GM04503 (cell line): ENCODE results near the gene SRCAP.

Source experiments
- DNase-seq: peaks from one replicate; pipeline ENCODE4 v3.0.0-alpha.2; 2012; ENCODE audit warnings: low read depth

The SRCAP gene

GRCh38 chr16:30777591-30778297 is 78.8 kb downstream of the SRCAP start:
- DNase-seq: no peak

- no peak for DNase-seq
These were observed 79.7 kb downstream of the SRCAP start for GRCh38 chr16:30778549-30779244.

GRCh38 chr16:30779596-30779995 is 80.6 kb downstream of the SRCAP start:
- DNase-seq: no peak

GRCh38 chr16:30780021-30780420 is 81.0 kb downstream of the SRCAP start:
- no peak for DNase-seq

- no peak for DNase-seq
These were observed 81.6 kb downstream of the SRCAP start for GRCh38 chr16:30780549-30780948.

- no peak for DNase-seq
These were observed 83.7 kb downstream of the SRCAP start for GRCh38 chr16:30782486-30783279.

- DNase-seq: no peak
These were observed 84.5 kb downstream of the SRCAP start for GRCh38 chr16:30783280-30784109.

GRCh38 chr16:30784215-30784614 is 85.2 kb downstream of the SRCAP start:
- no peak for DNase-seq

- DNase-seq: no peak
These were observed 86.4 kb downstream of the SRCAP start for GRCh38 chr16:30785126-30786106.

GRCh38 chr16:30786115-30786935 is 87.4 kb downstream of the SRCAP start:
- DNase-seq: no peak

GRCh38 chr16:30786936-30787612 is 88.1 kb downstream of the SRCAP start, which contains the start of gene ZNF629:
Gene ZNF629, minus strand, starts transcription at chr16:30787205. Its CDS starts 2,723 bp downstream, at chr16:30784482.
- DNase-seq: no peak

- DNase-seq: no peak
These were observed 88.8 kb downstream of the SRCAP start for GRCh38 chr16:30787613-30788378.
